Stimulated activated CD8-positive, alpha-beta memory T cell treated with anti-CD3 and anti-CD28 coated beads, Interleukin-15, amount 100 ng/mL, for 4 hours (primary cell): ENCODE results near the gene ABCA1.
"Not testable (repeated sequence)": the region's sequence is repeated elsewhere in the genome, so short reads cannot be mapped to it uniquely, and the experiment has no call there.

Experiments used
- DNase-seq, 2 donors: peaks; one replicate each; pipeline ENCODE4 v3.0.0-alpha.2; 2020; ENCODE audit warnings: low read depth in 2 of 2

The ABCA1 gene

DNA sequence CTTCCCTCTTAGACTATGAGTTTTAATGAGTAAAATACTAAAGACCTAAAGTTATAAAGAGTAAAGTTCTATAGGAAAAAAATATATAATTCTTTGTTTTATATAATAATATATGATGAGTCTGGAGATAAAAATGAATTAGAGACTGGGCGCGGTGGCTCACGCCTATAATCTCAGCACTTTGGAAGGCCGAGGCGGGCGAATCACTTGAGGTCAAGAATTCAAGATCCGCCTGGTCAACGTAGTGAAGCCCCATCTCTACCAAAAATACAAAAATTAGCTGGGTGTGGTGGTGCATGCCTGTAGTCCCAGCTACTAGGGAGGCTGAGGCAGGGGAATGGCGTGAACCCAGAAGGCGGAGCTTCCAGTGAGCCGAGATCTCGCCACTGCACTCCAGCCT is 158.9 kb downstream of the ABCA1 start:
- DNase-seq = not testable (repeated sequence)

DNA sequence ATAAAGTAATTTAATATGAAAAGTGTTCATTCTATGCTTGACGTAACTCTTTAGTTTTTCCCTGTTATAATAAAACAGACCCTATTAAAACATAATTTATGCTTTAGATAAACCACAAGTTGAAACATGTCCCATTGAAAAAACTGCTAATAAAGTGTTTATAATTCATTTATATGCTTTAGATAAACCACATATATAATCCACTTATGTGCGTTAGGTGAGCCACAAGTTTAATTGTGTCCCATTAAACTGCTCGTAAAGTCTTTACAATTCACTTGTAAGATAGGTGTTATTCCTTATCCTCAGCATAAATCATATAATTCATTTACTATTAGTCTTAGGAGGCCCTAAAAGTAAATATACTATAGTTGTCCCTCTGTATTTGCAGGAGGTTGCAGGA is 160.4 kb downstream of the ABCA1 start:
- no peak for DNase-seq

DNA sequence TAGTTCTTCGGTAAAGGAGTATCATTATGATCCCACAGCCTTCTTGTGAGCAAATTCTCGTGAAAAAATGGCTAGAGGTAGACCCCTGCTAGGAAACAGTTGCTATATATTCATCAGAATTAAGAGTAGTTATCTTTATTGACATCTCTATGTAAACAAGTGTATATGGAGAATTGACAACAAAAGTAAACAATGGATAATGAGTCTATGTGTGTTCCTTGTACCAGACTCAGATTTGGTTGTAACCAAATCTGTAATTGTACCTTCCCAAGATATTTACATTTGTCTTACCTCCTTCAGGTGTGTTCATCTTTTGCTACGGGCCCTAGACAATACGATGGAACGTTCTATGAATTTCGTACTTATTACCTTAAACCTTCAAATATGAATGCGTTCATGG is 161.9 kb downstream of the ABCA1 start:
- DNase-seq = no peak

DNA sequence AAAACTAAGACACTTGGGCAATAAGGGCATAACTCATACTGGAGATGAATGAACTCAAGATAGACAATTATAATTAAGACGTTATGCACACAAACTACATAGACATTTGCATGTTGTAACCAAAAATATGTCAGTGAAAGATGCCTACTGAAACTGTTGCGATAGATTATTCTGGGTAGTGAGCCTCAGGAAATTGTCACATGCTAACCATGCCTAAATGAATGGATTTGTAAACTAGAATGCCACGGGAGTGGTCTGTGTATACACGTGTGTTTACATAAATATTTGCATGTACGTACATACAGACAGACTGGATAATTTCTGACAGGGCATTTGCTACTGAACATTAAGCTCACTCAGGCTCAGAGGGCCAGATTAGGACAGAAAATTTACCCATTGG is 162.8 kb downstream of the ABCA1 start:
- no peak for DNase-seq

DNA sequence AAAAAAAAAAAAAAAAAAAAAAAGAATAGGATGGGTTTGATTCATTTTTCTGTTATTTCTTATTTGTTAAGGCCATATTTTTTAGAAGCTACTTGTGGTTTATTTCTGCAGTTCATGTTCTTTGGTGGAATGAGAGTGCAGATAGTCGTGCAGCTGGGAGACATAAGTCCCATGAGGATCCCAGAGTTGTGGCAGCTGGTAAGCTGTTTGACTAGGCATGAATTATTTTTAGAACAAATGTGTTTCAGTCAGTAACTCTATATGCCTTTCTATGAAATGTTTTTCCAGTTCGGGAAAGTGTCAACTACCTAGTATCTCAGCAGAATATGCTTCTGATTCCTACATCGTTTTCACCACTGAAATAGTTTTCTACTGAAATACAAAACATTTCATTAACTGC is 169.0 kb downstream of the ABCA1 start:
- DNase-seq = no peak

DNA sequence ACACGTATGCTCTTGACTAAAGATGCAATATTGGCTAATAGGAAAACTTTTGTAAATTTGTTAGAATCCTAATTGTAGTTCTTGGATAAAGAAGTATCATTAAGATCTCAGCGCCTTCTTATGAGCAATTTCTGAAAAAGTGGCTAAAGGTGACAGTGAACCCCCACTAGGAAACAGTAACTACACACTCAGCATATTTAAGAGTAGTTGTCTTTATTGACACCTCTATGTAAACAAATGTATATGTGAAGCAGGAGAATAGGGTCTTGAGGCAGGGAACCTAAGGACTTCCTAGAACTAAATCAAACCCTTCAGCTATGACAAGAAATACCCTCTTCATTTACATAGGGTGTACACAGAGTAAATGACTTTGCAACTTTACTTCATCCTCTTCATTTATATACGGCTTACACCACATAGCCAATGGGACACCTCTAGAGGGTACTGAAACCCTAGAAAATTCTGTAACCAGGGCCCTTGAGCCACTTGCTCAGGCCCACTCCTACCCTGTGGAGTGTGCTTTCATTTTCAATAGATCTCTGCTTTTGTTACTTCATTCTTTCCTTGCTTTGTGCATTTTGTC is 177.7 kb downstream of the ABCA1 start:
- DNase-seq = no peak

DNA sequence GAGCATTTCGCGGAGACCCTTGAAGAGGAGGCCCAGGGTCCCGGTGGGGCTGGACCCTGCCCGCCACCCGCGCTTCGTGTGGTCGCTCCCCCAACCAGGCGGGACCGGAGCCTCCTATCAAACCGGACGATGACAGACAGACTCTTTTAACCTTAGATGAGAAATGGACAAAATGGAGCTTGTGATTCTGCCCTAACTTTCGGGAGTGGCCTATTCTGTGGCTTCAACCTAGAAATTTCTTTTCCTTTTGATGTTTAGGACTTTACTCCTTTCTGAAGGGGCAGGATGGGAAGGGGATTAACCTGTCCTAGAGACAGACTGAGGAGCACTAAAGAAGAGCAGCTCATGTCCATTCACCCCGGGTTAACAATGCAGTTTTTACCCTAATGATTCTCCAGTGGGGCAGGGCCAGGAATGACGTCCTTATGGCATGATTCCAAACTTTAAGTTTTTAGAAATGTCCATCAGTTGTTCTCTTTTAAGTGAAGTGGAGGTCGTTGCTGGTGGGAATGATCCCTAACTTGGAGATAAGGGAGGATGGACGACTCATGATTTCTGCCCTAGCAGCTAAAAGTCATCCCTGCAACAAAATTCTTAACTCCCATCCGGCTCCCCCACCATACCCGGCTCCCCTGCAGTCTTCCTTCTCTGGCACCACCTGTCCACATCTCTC is 179.5 kb downstream of the ABCA1 start:
- no peak for DNase-seq

DNA sequence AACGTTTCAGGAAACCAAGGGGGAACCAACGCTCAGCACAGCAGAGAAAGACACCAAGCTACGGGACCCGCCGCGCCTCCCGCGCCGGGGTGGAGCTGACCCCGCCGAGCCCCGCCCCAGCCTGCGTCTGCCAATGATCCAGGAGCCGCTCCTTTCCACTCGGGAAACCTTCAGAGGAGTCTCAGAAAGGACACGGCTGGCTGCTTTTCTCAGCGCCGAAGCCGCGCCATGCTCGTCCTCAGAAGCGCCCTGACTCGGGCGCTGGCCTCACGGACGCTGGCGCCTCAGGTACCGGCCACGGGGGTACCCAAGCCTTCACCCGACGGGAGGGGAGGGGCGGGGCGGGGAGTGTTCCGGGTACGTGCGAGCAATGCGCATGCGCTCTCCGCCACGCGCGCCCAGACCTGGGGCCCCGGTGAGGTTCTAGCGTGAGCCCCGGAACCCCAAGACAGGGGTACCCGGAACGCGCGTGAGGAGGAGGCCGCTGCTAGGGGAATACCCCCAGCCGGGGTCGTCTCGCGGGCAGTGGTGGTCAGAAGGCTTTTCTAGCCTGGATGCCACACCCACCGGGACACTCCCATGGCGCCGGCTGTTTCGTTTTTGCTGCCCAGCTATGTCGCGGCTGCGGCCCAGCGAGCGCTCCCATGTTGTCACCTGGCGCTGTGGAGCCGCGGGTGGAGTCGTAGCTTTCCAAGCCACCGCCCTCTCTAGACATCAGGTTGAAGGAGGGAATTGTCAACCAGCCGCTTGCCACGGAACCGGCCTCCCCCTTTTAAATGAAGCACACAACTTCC is 180.2 kb downstream of the ABCA1 start, which contains the start of gene NIPSNAP3A:
Gene NIPSNAP3A, plus strand, starts transcription at position 119 of the 794 bp plus-strand sequence. Its CDS starts 110 bp downstream, at position 229.
- DNase-seq = peak; percentile 70 to 81

DNA sequence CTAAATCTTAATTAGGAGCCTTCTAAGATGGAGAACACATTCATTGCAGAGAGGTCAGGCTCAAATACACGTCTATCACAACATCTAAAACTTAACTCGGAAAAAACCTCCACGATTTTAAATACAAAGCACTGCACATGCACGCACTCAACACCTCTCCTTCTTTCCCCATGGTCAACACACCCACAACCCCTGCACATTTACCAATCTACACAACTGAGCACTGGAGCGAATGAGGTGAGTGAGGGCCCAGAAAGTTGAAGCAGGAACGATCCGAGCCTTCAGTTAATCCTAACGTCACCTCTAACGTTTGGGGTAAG is 180.8 kb downstream of the ABCA1 start:
- no peak for DNase-seq

DNA sequence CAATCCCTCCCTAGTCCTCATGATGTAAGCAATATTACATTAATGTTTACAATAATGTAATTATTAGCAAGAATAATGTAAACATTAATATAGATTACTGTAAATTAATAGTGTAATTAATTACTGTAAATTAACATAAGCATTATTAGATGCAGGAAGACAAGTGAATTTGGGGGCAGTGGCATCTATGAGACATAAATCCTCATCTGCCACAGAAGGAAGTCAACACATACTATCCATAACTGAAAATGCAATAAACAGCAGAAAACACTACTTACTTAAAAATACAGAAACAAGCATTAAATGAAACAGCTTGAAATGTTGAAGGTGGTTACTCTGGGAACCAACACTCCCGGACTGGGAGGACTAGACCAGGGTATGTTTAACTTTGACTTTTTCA is 181.2 kb downstream of the ABCA1 start:
- DNase-seq = no peak

DNA sequence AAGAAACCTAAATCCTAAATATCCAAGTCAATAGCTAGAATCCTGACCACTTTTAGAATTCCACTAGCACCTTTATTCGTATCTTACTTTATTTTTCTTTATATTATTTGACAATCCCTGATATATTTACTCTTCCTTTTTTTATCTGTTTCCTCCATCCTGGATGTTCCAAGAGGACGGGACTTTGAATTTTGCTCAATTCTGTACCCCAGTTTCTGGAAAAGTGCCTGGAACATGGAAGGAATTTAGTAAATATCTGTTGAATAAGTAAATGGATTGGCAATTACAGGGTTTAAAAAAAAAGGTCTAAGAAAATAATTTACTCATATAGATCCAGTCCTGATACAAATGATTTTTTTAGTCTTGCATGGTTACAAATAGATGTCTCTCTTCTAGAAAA is 181.7 kb downstream of the ABCA1 start:
- no peak for DNase-seq

DNA sequence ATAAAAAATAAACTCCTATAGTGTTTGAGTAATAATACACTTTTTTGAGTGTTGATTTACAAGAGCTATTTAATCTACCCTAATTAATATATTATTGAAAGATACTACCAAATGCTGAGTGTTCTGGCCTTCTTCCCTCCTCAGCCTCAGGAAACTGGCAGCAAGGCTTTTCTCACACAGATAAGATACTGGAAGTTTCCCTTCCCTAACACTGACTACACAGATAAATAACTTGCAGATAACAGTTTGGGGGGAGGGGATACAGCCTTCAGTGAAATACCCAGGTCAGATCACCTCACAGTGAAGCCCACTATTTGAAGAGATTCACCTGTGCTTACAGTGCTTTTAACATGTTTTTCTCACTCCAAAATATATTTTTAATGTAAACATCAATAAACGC is 182.1 kb downstream of the ABCA1 start:
- DNase-seq = no peak

DNA sequence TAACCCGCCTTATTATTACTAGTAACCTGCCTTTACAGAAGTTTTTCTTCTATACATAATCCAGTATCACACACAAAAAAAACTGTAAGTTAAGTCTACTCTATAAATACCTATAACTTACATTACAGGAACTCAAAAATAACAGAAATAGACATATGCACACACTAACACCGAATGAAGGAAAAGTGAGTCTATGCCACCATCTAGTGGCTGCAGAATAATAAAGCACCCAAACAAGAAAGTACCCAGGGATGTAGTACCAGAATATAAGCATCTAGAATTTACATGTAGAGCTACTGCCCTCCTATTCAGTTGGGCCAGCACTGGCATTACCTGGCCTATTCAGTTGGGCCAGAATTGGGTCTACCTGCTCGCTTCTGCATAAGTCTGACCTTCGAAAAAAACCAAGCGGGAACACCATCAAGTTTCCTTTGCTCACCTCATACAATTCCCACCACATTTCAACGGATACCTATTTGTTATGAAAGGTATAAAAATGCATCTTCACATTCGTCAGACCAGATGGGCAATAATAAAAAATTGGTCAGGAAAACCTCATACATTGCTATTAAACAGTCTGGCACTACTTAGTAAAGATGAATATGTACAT is 184.5 kb downstream of the ABCA1 start:
- DNase-seq = no peak

DNA sequence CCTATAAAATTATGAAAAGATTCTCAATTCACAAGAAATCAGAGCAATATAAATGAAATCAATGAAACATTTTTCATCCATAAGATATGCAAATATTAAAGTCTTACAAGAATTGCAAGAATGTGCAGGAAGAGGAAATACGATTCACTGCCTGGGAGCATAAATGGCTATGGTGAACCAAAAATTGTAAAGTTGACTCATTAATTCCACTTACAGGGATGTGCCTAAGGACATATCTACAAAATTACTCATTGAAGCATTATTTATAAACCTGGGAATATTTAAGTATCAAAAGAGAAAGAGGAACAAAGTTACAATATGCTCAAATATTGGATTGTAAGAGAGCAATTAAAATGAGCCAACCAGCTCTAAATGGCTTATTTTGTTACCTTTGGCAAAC is 187.3 kb downstream of the ABCA1 start:
- DNase-seq = no peak

DNA sequence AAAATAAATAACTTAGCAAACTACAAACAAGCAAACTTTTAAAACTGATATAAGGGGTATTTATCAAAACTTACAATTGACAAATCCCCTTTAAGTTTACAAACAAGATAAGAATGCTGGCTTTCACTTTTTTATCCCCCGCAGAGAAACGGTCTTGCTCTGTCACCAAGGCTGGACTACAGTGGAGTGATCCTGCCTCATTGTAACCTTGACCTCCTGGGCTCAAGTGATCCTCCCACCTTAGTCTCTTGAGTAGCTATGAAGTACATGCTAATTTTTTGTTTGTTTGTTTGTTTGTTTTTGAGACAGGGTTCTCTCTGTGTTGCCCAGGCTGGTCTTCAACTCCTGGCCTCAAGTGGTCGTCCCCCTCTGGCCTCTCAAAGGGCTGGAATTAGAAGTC is 189.5 kb downstream of the ABCA1 start:
- DNase-seq = no peak
